Retinal pigment epithelial cell (primary cell): Measurements from ENCODE around the gene TNS1.

Experiments
- DNase-seq: peaks from one replicate; pipeline ENCODE4 v3.0.0-alpha.2; 2010; ENCODE audit warnings: low read depth
- H3K4me3 ChIP-seq: 2 replicates; pipeline ENCODE4 v1.5.1; 2011; ENCODE audit warnings: mild to moderate bottlenecking, low read length, control low read depth, moderate library complexity
- CTCF ChIP-seq: conservative IDR thresholded peaks from 2 replicates; pipeline ENCODE4 v1.5.1; 2011; ENCODE audit warnings: low read depth, low read length, control low read depth, inconsistent platforms

TNS1 gene

DNA sequence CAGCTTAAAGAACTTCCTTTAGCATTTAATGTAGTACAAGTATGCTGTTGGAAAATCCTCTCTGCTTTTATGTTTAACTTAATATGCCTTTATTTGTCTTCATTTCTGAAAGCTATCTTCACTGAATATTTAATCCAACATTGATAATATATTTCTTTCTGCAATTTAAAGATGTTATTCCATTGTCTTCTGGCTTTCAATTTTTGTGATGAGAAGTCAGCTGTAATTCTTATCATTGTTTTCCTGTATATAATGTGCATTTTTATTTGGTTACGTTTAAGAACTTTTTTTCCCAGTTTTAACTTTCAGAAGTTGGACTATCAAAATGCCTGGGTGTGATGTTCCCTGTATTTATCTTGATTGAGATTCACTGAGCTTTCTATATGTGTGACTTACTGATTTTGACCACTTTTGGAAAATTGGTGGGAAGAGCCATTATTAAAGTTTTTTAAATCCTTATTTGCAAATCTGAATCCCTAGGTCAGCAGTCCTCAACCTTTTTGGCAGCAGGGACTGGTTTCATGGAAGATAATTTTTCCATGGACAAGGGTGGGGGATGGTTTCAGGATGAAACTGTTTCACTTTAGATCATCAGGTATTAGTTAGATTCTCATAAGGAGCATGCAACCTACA lies 241.0 kb downstream of the TNS1 start:
- H3K4me3 ChIP-seq: no peak overlapping the region
- no peak for TF ChIP-seq CTCF
- DNase-seq: no peak

GRCh38 chr2:217759991-217760390 lies 242.8 kb downstream of the TNS1 start:
- H3K4me3 ChIP-seq: no peak overlapping the region
- no peak for TF ChIP-seq CTCF
- no peak for DNase-seq

GRCh38 chr2:217757108-217757463 lies 245.7 kb downstream of the TNS1 start:
- no peak overlapping the region for H3K4me3 ChIP-seq
- no peak for TF ChIP-seq CTCF
- DNase-seq: no peak

GRCh38 chr2:217756375-217757107 lies 246.3 kb downstream of the TNS1 start:
- TF ChIP-seq CTCF: peak; percentile 89
- no peak for DNase-seq
- peak overlapping the region; percentile 35 for H3K4me3 ChIP-seq

- H3K4me3 ChIP-seq: no peak overlapping the region
- no peak for TF ChIP-seq CTCF
- no peak for DNase-seq
These were observed 247.6 kb downstream of the TNS1 start for GRCh38 chr2:217755027-217755745.

GRCh38 chr2:217753460-217754200 lies 249.2 kb downstream of the TNS1 start:
- H3K4me3 ChIP-seq: no peak overlapping the region
- DNase-seq: no peak
- TF ChIP-seq CTCF: no peak
